Hepatocyte (in vitro differentiated cells): Measurements from ENCODE around the gene CBLN3. TPM values are rescaled to one million over a fixed set of nuclear protein-coding genes. Genes with fewer than 3 reads are reported as not detected.

ENCODE experiments used
- DNase-seq: peaks from one replicate; pipeline ENCODE4 v3.0.0-alpha.2; 2016; ENCODE audit warnings: low spot score
- H2AFZ ChIP-seq: fragments of 200-600 bp; sonication (generic); 2 replicates; pipeline ENCODE4 v1.6.0; 2016; ENCODE audit warnings: antibody characterized with exemption, mild to moderate bottlenecking
- H3K27ac ChIP-seq: fragments of 200-600 bp; sonication (generic); 2 replicates; pipeline ENCODE4 v1.5.1; 2016; ENCODE audit warnings: mild to moderate bottlenecking
- H3K27me3 ChIP-seq: fragments of 200-600 bp; sonication (generic); 2 replicates; pipeline ENCODE4 v1.6.1; 2016
- H3K36me3 ChIP-seq: fragments of 200-600 bp; sonication (generic); replicated peaks from 2 replicates; pipeline ENCODE4 v1.5.1; 2016; ENCODE audit warnings: low read depth; ENCODE audit not compliant: insufficient read depth
- H3K4me1 ChIP-seq: fragments of 200-600 bp; sonication (generic); 2 replicates; pipeline ENCODE4 v1.5.1; 2016; ENCODE audit warnings: mild to moderate bottlenecking, moderate library complexity; ENCODE audit not compliant: insufficient read depth
- H3K4me2 ChIP-seq: fragments of 200-600 bp; sonication (generic); 2 replicates; pipeline ENCODE4 v1.6.0; 2016
- H3K4me3 ChIP-seq: fragments of 200-600 bp; sonication (generic); 2 replicates; pipeline ENCODE4 v1.5.1; 2016; ENCODE audit warnings: mild to moderate bottlenecking
- H3K79me2 ChIP-seq: fragments of 200-600 bp; sonication (generic); 2 replicates; pipeline ENCODE4 v1.6.0; 2017; ENCODE audit warnings: mild to moderate bottlenecking
- H3K9me2 ChIP-seq: fragments of 200-600 bp; sonication (generic); replicated peaks from 2 replicates; pipeline ENCODE4 v1.6.0; 2017; ENCODE audit warnings: mild to moderate bottlenecking; ENCODE audit not compliant: insufficient read depth
- H3K9me3 ChIP-seq: fragments of 200-600 bp; sonication (generic); 2 replicates; pipeline ENCODE4 v1.5.1; 2016; ENCODE audit warnings: low read depth, mild to moderate bottlenecking
- H4K20me1 ChIP-seq: fragments of 200-600 bp; sonication (generic); 2 replicates; pipeline ENCODE4 v1.6.0; 2016; ENCODE audit warnings: mild to moderate bottlenecking; ENCODE audit not compliant: insufficient read depth, poor library complexity, severe bottlenecking
- EZH2 ChIP-seq: fragments of 200-600 bp; sonication (generic); IDR thresholded peaks from 2 replicates; pipeline ENCODE4 v1.6.1; 2016; ENCODE audit warnings: antibody characterized with exemption, mild to moderate bottlenecking, borderline replicate concordance
- EZH2phosphoT487 ChIP-seq: fragments of 200-600 bp; sonication (generic); IDR thresholded peaks from one replicate; pipeline ENCODE4 v1.6.1; 2018; ENCODE audit warnings: antibody characterized with exemption, mild to moderate bottlenecking, low read depth, moderate library complexity; ENCODE audit not compliant: unreplicated experiment, severe bottlenecking
- WGBS: methylation state at CpG from one replicate; pipeline ENCODE4 v1.1.6; 2016; ENCODE audit warnings: low lambda C conversion rate; ENCODE audit errors: missing lambda C conversion rate; 5-methylcytosine and 5-hydroxymethylcytosine counted together
- polyA plus RNA-seq: library from polyadenylated mRNA; unstranded; fragments of >200 nt; fragmentation: Nextera tagmentation; extraction: Ambion mirVana; gene quantifications from 2 replicates; pipeline ENCODE4 v1.2.1, GENCODE V29; 2016
- total RNA-seq: library from RNA; depleted of rRNA; stranded (reverse); fragments of >200 nt; gene quantifications from 2 replicates; pipeline ENCODE4 v1.2.3, GENCODE V29; 2014
- TF ChIP-seq, protein P1 (sequence below): fragments of 200-600 bp; sonication (generic); IDR thresholded peaks from 2 replicates; pipeline ENCODE4 v1.5.1; 2016; ENCODE audit warnings: antibody characterized with exemption, mild to moderate bottlenecking; ENCODE audit not compliant: poor library complexity

CBLN3 gene
- total and polyA plus RNA-seq, 2 experiments from 2014 or later, result 0.99 to 2.2 TPM

GRCh38 chr14:24416932-24417619 lies 12.4 kb downstream of the CBLN3 start:
- whole genome bisulfite sequencing, result 92% methylated on average over 16 of the region's 16 CpGs
- Histone ChIP-seq H3K9me3 (no peaks in the 10 kb centered on the region), H3K27ac (no peak overlapping the region), H3K9me2 (no peaks in the 10 kb centered on the region), H3K79me2 (no peaks in the 10 kb centered on the region), H3K4me3 (no peak overlapping the region), H2AFZ (no peak overlapping the region), H4K20me1 (no peaks in the 10 kb centered on the region), H3K4me1 (no peaks in the 10 kb centered on the region), H3K27me3 (no peaks in the 10 kb centered on the region), H3K36me3 (no peaks in the 10 kb centered on the region), H3K4me2 (no peak overlapping the region)
- TF ChIP-seq, protein P1, sequence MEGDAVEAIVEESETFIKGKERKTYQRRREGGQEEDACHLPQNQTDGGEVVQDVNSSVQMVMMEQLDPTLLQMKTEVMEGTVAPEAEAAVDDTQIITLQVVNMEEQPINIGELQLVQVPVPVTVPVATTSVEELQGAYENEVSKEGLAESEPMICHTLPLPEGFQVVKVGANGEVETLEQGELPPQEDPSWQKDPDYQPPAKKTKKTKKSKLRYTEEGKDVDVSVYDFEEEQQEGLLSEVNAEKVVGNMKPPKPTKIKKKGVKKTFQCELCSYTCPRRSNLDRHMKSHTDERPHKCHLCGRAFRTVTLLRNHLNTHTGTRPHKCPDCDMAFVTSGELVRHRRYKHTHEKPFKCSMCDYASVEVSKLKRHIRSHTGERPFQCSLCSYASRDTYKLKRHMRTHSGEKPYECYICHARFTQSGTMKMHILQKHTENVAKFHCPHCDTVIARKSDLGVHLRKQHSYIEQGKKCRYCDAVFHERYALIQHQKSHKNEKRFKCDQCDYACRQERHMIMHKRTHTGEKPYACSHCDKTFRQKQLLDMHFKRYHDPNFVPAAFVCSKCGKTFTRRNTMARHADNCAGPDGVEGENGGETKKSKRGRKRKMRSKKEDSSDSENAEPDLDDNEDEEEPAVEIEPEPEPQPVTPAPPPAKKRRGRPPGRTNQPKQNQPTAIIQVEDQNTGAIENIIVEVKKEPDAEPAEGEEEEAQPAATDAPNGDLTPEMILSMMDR, result no peak
- TF ChIP-seq EZH2phosphoT487 (no peak), EZH2 (no peak)
- no peak for DNase-seq

GRCh38 chr14:24416254-24416931 lies 13.1 kb downstream of the CBLN3 start:
- H3K9me2 ChIP-seq, result no peaks in the 10 kb centered on the region
- WGBS, result 86% methylated on average over 19 of the region's 19 CpGs
- H3K79me2 ChIP-seq, result no peaks in the 10 kb centered on the region
- no peaks in the 10 kb centered on the region for H4K20me1 ChIP-seq
- H2AFZ ChIP-seq, result no peak overlapping the region
- TF ChIP-seq EZH2 (no peak), EZH2phosphoT487 (no peak)
- TF ChIP-seq, protein P1, result no peak
- H3K4me3 ChIP-seq, result no peak overlapping the region
- no peak overlapping the region for H3K4me2 ChIP-seq
- no peaks in the 10 kb centered on the region for H3K27me3 ChIP-seq
- H3K4me1 ChIP-seq, result no peaks in the 10 kb centered on the region
- H3K27ac ChIP-seq, result no peak overlapping the region
- no peaks in the 10 kb centered on the region for H3K9me3 ChIP-seq
- no peak for DNase-seq
- no peaks in the 10 kb centered on the region for H3K36me3 ChIP-seq

GRCh38 chr14:24415421-24416253 lies 13.8 kb downstream of the CBLN3 start:
- TF ChIP-seq EZH2phosphoT487 (no peak), EZH2 (no peak)
- TF ChIP-seq, protein P1, result no peak
- H3K9me2 ChIP-seq, result no peaks in the 10 kb centered on the region
- WGBS, result 94% methylated on average over 25 of the region's 25 CpGs

More at GRCh38 chr14:24415421-24416253, 13.8 kb downstream of the CBLN3 start:
- no peaks in the 10 kb centered on the region for H3K36me3 ChIP-seq
- H3K9me3 ChIP-seq, result no peaks in the 10 kb centered on the region
- H3K27ac ChIP-seq, result no peak overlapping the region
- no peak overlapping the region for H3K4me3 ChIP-seq
- H3K4me2 ChIP-seq, result no peak overlapping the region
- H3K4me1 ChIP-seq, result no peaks in the 10 kb centered on the region
- H3K27me3 ChIP-seq, result no peaks in the 10 kb centered on the region
- no peaks in the 10 kb centered on the region for H4K20me1 ChIP-seq
- H3K79me2 ChIP-seq, result no peaks in the 10 kb centered on the region
- H2AFZ ChIP-seq, result no peak overlapping the region
- no peak for DNase-seq
